ENCODE results near the gene SPAG6. TPM values are rescaled to one million over a fixed set of nuclear protein-coding genes. Genes with fewer than 3 reads are reported as not detected.

Gene SPAG6
- total and polyA plus RNA-seq, 9 of the 15 experiments (the other 6 are each of a cell fraction or from before 2014, with no cell fraction given): 3.5 to 23.1 (median 11.8) TPM

DNA sequence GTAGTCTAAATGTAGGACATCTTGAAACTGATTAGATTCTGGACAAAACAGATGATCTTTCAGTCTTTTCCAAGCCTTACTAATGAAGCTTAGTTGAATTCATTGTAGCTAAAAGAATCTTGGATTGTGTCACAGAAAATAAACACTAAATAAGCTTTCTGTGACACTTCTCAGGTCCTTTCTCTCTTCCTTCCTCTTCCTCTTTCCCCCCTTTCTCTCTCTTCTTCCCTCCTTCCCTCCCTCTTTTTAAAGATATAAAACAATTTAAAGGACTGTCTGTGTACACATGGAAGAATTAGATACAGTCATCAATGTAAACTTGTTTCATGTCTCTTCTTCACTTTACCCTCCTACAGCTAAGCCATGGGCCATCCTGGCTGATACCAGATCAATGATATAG, 34.4 kb upstream of the SPAG6 start (continued):
- TF ChIP-seq MTA1 (IDR thresholded peaks at IDR 0.05; ENCODE audit: borderline replicate concordance) (0 out of 2 replicates have a peak, but pooled peaks have one; percentile 39), TRIM28 (IDR thresholded peaks at IDR 0.05) (no peak), KDM5B (IDR thresholded peaks at IDR 0.05; ENCODE audit: insufficient replicate concordance, low read depth, low read length) (no peak), TOE1 (IDR thresholded peaks at IDR 0.05; ENCODE audit: borderline replicate concordance) (no peak), TOE1 (CRISPR knock-in tag; IDR thresholded peaks at IDR 0.05; ENCODE audit: borderline replicate concordance, low read depth) (no peak), ZNF24 (IDR thresholded peaks at IDR 0.05) (no peak), ESRRB (CRISPR knock-in tag; IDR thresholded peaks at IDR 0.05; ENCODE audit: borderline replicate concordance) (no peak), FOXK2 (conservative IDR thresholded peaks at IDR 0.05 in 1 of 2, IDR thresholded peaks at IDR 0.05 in 1 of 2; ENCODE audit: low read depth in 2 of 2) (0 out of 4 replicates have a peak, but pooled peaks of 1 of the 2 experiments have one; percentile 41)
- TF ChIP-seq, protein P1, sequence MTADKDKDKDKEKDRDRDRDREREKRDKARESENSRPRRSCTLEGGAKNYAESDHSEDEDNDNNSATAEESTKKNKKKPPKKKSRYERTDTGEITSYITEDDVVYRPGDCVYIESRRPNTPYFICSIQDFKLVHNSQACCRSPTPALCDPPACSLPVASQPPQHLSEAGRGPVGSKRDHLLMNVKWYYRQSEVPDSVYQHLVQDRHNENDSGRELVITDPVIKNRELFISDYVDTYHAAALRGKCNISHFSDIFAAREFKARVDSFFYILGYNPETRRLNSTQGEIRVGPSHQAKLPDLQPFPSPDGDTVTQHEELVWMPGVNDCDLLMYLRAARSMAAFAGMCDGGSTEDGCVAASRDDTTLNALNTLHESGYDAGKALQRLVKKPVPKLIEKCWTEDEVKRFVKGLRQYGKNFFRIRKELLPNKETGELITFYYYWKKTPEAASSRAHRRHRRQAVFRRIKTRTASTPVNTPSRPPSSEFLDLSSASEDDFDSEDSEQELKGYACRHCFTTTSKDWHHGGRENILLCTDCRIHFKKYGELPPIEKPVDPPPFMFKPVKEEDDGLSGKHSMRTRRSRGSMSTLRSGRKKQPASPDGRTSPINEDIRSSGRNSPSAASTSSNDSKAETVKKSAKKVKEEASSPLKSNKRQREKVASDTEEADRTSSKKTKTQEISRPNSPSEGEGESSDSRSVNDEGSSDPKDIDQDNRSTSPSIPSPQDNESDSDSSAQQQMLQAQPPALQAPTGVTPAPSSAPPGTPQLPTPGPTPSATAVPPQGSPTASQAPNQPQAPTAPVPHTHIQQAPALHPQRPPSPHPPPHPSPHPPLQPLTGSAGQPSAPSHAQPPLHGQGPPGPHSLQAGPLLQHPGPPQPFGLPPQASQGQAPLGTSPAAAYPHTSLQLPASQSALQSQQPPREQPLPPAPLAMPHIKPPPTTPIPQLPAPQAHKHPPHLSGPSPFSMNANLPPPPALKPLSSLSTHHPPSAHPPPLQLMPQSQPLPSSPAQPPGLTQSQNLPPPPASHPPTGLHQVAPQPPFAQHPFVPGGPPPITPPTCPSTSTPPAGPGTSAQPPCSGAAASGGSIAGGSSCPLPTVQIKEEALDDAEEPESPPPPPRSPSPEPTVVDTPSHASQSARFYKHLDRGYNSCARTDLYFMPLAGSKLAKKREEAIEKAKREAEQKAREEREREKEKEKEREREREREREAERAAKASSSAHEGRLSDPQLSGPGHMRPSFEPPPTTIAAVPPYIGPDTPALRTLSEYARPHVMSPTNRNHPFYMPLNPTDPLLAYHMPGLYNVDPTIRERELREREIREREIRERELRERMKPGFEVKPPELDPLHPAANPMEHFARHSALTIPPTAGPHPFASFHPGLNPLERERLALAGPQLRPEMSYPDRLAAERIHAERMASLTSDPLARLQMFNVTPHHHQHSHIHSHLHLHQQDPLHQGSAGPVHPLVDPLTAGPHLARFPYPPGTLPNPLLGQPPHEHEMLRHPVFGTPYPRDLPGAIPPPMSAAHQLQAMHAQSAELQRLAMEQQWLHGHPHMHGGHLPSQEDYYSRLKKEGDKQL (CRISPR knock-in tag; IDR thresholded peaks at IDR 0.05; ENCODE audit: borderline replicate concordance): no peak
- TF ChIP-seq, protein P2, sequence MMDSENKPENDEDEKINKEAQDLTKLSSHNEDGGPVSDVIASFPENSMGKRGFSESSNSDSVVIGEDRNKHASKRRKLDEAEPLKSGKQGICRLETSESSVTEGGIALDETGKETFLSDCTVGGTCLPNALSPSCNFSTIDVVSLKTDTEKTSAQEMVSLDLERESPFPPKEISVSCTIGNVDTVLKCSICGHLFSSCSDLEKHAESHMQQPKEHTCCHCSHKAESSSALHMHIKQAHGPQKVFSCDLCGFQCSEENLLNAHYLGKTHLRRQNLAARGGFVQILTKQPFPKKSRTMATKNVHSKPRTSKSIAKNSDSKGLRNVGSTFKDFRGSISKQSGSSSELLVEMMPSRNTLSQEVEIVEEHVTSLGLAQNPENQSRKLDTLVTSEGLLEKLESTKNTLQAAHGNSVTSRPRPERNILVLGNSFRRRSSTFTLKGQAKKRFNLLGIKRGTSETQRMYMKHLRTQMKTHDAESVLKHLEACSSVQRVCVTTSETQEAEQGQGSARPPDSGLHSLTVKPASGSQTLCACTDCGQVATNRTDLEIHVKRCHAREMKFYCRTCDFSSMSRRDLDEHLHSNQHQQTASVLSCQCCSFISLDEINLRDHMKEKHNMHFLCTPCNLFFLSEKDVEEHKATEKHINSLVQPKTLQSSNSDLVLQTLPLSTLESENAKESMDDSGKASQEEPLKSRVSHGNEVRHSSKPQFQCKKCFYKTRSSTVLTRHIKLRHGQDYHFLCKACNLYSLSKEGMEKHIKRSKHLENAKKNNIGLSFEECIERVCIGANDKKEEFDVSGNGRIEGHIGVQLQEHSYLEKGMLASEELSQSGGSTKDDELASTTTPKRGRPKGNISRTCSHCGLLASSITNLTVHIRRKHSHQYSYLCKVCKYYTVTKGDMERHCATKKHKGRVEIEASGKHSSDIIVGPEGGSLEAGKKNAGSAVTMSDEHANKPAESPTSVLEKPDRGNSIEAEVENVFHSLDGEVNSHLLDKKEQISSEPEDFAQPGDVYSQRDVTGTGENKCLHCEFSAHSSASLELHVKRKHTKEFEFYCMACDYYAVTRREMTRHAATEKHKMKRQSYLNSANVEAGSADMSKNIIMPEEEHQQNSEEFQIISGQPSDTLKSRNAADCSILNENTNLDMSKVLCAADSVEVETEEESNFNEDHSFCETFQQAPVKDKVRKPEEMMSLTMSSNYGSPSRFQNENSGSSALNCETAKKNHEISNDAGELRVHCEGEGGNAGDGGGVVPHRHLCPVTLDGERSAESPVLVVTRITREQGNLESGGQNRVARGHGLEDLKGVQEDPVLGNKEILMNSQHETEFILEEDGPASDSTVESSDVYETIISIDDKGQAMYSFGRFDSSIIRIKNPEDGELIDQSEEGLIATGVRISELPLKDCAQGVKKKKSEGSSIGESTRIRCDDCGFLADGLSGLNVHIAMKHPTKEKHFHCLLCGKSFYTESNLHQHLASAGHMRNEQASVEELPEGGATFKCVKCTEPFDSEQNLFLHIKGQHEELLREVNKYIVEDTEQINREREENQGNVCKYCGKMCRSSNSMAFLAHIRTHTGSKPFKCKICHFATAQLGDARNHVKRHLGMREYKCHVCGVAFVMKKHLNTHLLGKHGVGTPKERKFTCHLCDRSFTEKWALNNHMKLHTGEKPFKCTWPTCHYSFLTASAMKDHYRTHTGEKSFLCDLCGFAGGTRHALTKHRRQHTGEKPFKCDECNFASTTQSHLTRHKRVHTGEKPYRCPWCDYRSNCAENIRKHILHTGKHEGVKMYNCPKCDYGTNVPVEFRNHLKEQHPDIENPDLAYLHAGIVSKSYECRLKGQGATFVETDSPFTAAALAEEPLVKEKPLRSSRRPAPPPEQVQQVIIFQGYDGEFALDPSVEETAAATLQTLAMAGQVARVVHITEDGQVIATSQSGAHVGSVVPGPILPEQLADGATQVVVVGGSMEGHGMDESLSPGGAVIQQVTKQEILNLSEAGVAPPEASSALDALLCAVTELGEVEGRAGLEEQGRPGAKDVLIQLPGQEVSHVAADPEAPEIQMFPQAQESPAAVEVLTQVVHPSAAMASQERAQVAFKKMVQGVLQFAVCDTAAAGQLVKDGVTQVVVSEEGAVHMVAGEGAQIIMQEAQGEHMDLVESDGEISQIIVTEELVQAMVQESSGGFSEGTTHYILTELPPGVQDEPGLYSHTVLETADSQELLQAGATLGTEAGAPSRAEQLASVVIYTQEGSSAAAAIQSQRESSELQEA (IDR thresholded peaks at IDR 0.05; ENCODE audit: low read depth): 0 out of 2 replicates have a peak, but pooled peaks have one; percentile 12
- TF ChIP-seq, protein P3, sequence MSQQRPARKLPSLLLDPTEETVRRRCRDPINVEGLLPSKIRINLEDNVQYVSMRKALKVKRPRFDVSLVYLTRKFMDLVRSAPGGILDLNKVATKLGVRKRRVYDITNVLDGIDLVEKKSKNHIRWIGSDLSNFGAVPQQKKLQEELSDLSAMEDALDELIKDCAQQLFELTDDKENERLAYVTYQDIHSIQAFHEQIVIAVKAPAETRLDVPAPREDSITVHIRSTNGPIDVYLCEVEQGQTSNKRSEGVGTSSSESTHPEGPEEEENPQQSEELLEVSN (IDR thresholded peaks at IDR 0.05; ENCODE audit: borderline replicate concordance in 1 of 2, extremely low read depth in 1 of 2, insufficient read depth in 1 of 2, insufficient read length in 1 of 2, low read depth in 1 of 2, low read length in 1 of 2, poor library complexity in 1 of 2, severe bottlenecking in 1 of 2): no peak
